GM21360 (cell line): ENCODE measurements around the gene UFL1.
A peak's percentile ranks its signal among the peaks of the same experiment; 100 is the strongest.
"Not testable (repeated sequence)": the region's sequence is repeated elsewhere in the genome, so short reads cannot be mapped to it uniquely, and the experiment has no call there.

ENCODE experiments used
- ATAC-seq: cut with Tn5 transposase; IDR thresholded peaks from one replicate; pipeline ENCODE4 v1.9.1; 2021; ENCODE audit warnings: mild to moderate bottlenecking, moderate library complexity; ENCODE audit not compliant: unreplicated experiment

UFL1 gene

DNA sequence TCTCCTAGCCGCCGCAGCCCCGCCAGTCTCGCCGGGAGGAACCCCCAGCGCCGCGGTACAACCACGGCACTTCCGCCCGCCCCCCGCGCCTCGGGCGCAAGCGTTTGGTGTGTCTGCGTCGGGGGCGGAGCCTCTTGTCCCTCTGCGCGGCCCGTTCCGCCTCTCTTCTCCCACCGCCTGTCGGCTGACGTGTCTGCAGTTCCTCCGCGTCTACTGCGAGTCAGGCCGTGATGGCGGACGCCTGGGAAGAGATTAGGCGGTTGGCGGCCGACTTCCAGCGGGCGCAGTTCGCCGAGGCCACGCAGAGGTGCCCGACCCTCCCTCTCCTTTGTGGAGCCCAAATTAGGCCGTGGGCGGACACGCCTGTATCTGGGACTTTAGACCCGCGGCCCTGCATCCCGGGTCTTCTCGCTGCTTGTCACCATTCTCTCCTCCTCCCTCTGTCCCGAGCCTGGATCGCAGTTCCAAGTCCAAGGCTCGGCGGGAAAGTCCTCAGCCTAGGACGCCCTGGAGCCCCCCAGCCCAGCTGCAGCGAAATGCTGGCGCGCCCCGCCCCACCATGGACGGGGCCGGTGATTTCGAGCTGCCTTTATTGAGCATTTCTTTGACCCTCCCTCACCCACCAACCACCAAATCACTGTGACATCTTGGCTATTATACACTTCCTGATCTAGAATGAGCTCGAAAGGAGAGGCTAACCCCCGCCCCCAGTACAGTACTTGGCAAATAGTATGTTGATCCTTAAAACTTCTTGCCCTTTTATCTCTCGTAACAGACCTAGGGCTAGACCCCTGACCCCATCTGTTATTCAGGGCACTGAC lies at the start of gene UFL1:
TSS of gene UFL1 (plus strand) at position 163 of the 821 bp plus-strand sequence. CDS start at position 231, 68 bp downstream.
- peak; percentile 98 for ATAC-seq

DNA sequence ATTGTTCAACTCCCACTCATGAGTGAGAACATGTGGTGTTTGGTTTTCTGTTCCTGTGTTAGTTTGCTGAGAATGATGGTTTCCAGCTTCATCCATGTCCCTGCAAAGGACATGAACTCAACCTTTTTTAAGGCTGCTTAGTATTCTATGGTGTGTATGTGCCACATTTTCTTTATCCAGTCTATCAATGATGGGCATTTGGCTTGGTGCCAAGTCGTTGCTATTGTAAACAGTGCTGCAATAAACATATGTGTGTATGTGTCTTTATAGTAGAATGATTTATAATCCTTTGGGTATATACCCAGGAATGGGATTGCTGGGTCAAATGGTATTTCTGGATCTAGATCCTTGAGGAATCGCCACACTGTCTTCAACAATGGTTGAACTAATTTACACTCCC lies 49.3 kb upstream of the UFL1 start:
- ATAC-seq, result not testable (repeated sequence)

DNA sequence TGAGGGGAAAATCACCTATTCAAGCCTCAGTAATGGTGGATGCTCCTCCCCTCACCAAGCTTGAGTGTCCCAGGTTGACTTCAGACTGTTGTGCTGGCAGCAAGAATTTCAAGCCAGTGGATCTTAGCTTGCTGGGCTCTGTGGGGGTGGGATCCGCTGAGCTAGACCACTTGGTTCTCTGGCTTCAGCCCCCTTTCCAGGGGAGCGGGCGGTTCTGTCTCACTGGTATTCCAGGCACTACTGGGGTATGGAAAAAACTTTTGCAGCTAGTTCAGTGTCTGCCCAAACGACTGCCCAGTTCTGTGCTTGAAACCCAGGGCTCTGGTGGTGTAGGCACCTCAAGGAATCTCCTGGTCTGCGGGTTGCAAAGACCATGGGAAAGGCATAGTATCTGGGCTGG lies 42.9 kb upstream of the UFL1 start:
- ATAC-seq, result no peak

DNA sequence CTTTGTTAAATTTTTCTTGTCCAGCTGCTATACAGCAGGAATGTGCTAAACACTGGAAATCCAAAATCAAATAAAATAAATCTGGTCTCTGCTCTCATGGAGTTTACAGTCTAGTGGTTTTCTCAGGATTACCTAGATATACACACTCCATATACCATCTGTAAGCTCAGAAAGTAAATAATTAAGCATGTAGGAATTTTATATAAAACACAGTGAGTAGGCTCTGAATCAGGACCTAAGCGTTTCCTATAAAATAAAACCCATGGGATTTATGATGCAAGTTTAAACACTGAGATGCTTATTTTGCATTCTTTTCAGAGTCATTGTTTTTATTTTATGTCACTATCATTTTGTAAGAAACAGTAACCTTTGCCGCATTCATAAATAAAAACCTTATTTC lies 29.7 kb upstream of the UFL1 start:
- ATAC-seq, result no peak

DNA sequence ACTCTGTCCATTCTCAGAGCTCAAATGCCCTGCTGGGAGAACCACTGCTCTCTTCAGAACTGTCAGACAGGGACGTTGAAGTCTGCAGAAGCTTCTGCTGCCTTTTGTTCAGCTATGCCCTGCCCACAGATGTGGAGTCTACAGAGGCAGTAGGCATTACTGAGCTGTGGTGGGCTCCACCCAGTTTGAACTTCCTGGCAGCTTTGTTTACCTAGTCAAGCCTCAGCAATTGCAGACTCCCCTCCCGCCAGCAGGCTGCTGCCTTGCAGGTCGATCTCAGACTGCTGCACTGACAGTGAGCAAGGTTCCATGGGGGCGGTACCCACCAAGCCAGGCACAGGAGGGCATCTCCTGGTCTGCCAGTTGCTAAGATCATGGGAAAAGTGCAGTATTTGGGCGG lies 21.8 kb upstream of the UFL1 start:
- ATAC-seq, result no peak

DNA sequence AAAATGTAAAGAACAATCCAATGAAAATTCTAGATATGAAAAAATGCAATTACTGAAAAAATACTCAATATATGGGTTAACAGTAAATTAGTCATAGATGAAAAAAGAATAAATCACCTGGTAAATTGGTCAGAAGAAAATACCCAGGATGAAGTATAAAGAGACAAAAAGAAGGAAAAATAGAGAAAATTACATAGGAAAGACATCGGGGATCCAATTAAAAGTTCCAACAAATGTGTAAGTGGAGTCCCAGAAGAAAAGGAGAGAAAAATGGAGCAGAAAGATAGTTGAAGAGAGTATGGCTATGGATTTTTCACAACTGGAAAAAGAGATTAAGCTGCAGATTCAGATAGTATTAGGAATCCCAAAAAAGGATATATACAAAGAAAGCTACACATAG lies 18.7 kb upstream of the UFL1 start:
- ATAC-seq, result no peak

DNA sequence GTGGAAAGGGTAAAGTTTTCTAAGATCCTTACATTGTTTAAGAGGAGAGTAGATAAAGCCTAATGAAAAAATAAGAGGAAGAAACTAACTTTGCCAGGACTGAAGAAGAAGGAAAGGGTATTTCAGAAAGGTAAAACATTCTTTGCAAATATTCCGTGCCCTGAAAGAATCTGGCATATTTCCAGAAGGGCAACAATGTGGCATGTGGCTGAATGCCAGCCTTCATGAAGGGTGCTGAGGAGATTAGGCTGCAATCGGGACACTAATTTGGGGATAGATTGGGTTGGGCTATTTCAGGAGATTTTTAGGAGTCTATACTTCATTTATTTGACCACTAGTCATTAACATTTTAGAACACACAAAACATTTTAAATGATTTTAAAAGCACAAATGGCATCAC lies 16.2 kb upstream of the UFL1 start:
- no peak for ATAC-seq

DNA sequence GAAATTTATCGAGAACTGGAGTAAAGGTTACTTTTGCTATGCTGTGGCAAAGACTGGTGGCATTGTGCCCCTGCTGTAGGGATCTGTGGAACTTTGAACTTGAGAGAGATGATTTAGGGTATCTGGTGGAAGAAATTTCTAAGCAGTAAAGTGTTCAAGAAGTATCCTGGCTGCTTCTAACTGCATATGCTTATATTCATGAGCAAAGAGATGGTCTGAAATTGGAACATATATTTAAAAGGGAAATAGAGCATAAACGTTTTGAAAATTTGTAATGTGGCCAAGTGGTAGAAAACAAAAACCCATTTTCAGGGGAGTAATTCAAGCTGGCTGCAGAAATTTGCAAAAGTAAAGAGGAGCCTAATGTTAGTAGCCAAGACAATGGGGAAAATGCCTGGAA lies 12.3 kb upstream of the UFL1 start:
- ATAC-seq, result no peak

DNA sequence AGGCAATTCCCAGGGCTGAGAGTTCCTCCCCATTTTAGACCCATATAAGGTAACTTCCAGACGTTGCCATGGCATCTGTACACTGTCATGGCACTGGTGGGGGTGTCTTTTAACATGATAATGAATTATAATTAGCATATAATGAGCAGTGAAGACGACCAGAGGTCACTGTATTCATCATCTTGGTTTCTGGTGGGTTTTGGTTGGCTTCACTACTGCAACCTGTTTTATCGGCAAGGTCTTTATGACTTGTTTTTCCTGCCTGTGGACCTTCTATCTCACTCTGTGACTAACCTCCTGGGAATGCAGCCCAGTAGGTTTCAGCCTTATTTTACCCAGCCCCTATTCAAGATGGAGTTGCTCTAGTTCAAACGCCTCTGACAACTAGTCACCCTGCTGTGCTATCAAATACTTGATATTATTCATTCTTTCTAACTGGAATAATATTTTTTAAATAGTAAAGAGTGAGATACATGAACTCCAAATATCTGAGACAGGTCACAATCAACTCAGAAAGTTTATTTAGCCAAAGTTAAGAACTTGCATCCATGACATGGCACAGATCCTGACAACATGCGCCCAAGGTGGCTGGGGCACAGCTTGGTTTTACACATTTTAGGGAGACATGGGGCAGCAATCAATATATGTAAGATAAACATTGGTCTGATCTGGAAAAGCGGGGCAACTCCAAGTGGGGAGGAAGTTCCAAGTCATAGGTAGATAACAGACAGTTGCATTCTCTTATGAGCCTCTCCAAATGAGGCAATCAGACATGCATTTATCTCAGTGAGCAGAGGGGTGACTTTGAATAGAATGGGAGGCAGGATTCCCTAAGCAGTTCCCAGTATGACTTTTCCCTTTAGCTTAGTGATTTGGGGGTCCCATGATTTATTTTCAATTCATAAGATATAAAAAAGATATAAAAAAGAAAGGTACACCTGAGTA lies 1.2 kb upstream of the UFL1 start:
- no peak for ATAC-seq

DNA sequence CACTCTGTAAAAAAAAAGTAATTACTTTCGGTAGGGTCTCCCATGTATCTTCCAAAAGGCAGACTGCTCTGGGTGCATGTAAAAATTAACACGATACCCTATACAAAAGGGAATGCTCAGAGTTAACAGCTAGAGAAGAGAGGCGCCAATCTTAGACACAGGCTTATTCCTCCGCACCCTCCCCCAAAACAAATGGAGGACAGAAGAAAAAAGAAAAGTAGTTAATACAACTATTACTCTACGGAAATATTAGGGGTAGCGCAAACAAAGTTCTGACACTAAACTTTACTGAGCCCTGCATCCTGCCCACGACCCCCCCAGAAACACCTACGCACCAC lies 331 bp upstream of the UFL1 start:
- ATAC-seq, result no peak

DNA sequence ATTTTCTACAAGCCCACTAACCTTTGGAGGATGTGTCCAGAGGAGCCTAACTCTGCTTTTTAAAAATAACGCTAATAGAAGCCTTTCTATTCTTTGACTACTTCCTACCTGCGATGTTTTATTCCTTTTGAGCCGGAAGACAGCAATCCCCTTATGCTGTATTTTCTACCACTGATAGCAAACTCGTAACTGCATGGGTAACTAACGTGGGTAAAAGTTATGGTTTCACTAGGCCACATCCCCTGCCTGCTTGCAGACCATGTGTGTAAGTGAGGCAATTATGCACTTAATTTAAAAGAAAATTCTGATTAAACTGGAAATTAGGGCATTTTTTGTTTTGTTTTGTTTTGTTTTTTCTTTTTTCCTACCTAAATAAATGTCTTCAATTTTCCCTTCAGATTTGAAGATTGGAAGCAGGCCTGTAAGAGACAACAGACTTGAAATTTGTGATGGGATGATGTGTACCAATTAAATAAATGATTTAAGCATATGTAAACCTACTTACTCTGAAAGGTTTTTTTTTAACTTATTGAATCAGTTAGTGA lies 931 bp downstream of the UFL1 start:
- ATAC-seq, result peak; percentile 32

DNA sequence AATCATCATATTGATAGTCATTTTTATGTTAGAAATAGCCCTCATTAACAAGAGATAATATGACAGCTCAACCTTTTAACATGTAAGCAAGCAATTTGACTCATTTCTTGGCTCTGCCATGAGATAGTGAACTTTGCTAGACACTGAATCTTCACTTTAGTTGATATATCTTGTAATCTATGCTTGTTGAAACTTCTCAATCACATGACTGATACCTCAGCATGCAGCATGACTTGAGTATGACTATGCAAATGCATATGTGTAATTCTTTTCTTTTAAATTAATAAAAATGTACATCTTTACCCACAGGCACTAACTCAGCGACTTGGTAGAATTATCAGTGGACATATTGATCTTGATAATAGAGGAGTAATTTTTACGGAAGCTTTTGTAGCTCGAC lies 6.6 kb downstream of the UFL1 start:
- ATAC-seq, result no peak

DNA sequence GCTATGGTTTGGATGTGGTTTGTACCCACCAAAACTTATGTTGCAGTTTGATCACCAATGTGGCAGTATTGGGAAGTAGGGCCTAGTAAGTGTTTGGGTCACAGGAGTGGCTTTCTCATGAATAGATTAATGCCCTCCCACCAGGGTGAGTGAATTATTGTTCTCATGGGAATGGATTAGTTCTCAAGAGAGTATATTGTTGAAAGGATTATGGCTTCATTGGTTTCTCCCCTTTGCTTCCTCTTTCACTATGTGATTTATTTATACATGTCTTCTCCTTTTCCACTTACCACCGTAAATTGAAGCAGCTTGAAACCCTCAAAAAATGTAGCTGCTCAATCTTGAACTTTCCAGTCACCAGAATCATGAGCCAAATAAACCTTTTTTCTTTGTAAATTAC lies 10.8 kb downstream of the UFL1 start:
- ATAC-seq, result no peak

DNA sequence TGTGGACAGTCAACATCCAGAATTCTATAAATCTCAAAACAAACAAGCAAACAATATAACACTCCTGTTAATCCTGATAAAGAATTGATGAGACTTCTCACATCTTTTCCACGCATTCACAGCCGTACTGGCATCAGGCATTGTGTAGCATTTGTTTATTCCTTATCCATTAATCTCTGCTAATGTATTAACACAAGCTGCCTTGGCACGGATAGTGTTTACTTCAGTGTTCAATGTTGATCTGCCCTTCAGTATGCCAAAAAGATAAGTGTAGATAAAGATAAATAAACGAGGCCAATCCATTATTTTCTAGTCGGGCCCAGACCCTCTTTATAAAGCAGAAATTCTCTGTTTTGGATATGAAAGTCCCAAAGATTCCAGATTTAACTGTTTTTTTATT lies 16.1 kb downstream of the UFL1 start:
- ATAC-seq, result no peak

DNA sequence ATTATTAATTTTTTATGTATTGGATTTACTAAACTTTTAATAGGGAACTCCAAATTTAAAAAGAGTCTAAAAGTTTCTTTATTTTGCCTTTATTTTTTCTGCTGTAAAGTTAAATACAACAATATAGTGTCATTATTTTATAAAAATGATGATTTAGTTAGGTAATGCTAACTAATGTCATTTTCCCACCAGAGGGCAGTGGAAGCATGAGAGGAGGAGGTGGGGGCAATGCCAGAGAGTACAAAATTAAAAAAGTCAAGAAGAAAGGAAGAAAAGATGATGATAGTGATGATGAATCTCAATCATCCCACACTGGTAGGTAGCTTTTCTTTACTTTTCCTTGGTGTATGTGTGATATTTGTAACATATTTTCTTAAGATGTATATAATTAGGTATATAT lies 21.1 kb downstream of the UFL1 start:
- ATAC-seq, result peak; percentile 67

DNA sequence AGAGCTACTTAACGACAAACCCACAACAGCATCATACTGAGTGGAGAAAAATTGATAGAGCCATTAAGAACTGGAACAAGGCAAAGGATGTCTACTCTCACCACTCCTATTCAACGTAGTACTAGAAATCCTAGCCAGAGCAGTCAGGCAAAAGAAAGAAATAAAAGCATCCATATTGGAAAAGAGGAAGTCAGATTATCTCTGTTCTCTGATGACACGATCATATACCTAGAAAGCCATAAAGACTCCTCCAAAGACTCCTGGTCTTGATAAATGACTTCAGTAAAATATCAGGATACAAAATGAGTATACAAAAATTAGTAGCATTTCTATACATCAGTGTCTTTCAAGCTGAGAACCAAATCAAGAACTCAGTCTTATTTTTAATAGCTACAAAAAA lies 24.3 kb downstream of the UFL1 start:
- ATAC-seq, result no peak

DNA sequence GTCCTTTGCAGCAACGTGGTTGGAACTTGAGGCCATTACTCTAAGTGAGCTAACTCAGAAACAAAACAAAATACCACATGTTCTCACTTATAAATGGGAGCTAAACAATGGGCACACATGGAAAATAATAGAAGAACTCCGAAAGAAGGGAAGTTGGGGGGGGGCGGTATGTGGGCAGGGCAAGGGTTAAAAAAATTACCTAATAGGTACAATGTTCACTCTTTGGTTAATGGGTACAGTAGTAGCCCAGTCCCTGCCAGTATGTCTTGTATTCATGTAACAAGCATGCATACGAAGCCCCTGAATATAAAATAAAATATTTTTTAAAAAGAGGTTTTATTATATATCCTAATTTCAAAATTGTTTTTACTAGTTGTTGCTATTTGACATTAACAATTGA lies 26.0 kb downstream of the UFL1 start:
- no peak for ATAC-seq

DNA sequence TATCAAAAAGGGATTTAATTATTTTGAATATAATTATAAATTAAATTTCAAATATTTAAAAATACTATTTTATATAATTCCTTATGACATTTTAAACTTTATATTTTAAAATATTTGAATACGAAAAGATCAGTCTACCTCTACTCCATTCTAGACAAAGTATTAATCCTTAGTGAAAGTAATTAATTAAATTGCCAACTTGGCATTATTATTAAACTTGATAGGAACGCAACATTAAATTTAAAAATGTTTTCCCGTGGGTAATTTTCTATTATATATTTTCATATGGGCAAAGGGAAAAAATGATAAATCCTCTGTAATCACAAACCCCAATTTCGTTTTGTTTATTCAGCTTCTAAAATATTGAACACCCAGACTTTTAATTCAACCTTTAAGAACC lies 33.0 kb downstream of the UFL1 start:
- ATAC-seq, result no peak

DNA sequence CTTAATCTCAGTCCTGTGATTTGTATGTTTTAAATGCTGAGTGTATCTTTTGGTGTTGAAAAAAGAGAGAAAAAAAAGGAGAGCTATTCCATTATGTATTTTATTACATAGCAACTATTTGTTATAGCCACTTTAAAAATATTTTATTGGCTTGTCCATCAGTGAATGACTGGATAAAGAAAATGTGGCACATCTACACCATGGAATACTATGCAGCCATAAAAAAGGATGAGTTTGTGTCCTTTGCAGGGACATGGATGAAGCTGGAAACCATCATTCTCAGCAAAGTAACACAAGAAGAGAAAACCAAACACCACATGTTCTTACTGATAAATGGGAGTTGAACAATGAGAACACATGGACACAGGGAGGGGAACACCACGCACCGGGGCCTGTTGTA lies 38.1 kb downstream of the UFL1 start:
- not testable (repeated sequence) for ATAC-seq

DNA sequence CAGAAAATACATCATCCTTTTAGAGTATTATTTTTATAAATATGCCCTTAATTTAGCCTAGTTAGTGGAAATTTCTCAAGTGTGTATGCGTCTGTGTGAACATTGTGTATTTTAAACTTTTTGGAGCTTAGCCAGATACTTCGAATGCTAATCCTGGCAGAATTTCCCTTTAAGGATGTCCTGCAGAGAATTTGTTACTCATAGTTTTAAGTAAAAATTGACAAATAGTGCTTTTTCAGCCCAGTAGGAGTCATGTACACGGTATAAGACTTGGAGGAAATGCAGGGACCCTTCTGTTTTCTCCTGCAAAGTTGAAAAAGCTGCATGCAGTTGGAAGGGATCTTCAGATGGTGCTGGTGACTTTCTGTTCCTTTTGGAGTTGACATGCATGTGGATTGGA lies 41.3 kb downstream of the UFL1 start, which contains the start of gene FHL5:
TSS of gene FHL5 (plus strand) at position 243 of the 400 bp plus-strand sequence. CDS start 40,486 bp downstream, outside the sequence.
- ATAC-seq, result no peak

DNA sequence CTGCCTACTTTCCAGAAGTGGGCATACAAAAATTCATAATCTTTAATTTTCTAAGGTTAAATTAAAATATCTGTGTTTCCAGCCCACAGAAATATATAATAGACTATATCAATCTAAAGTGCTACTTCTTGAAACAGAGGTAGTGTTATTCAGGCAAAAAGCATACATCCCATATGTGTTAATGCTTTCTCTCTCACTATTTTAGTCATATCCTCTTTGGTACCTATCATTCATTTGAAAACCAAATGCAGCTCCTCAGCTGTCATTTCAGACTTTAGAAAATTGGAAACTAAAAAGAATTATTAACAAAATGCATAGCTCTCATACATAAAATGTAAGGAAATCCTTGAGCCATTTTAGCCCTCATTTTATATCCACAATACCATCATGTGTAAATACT lies 42.2 kb downstream of the UFL1 start:
- no peak for ATAC-seq

DNA sequence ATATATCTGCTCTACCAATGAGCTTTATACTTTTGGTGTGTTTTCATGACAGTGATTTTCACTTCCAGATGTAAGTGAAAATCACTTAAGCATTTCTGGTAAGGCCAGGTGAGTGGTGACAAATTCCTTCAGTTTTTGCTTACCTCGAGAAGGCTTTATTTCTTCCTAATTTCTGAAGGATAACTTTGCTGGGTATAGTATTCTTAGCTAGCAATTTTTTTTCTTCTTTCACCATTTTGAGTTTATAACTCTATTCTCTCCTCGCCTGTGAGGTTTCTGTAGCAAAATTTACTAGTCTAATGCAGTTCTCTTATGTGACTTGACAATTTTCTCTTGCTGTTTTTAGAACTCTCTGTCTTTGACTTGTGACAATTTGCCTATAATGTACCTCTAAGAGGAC lies 48.4 kb downstream of the UFL1 start:
- no peak for ATAC-seq
